ENCODE data around the gene CYP4F8. TPM values are rescaled to one million over a fixed set of nuclear protein-coding genes. Genes with fewer than 3 reads are reported as not detected.

Gene CYP4F8
- total RNA-seq, 1 donor from 2014 or later: 0.98 TPM

GRCh38 chr19:15612342-15612741 lies 2.7 kb upstream of the CYP4F8 start:
- no peaks in the 10 kb centered on the region for H3K4me1 ChIP-seq
- intact Hi-C loops (cut with DNase I): no loop called here
- H3K27ac ChIP-seq: no peak overlapping the region
- H3K27me3 ChIP-seq: no peaks in the 10 kb centered on the region
- no peak for TF ChIP-seq POLR2A (IDR thresholded peaks at IDR 0.05)
- no peak for TF ChIP-seq POLR2AphosphoS5 (IDR thresholded peaks at IDR 0.05; ENCODE audit: insufficient read depth in 1 of 2, low read depth in 1 of 2)
- TF ChIP-seq CTCF (IDR thresholded peaks at IDR 0.05): no peak
- no peaks in the 10 kb centered on the region for H3K36me3 ChIP-seq
- no peak for DNase-seq (ENCODE audit: extremely low spot score in 2 of 2)
- no peaks in the 10 kb centered on the region for H3K9me3 ChIP-seq
- H3K4me3 ChIP-seq: no peak overlapping the region

GRCh38 chr19:15613338-15613737 lies 1.7 kb upstream of the CYP4F8 start:
- Histone ChIP-seq H3K36me3 (no peaks in the 10 kb centered on the region), H3K4me1 (no peaks in the 10 kb centered on the region), H3K4me3 (no peak overlapping the region), H3K27ac (no peak overlapping the region), H3K27me3 (no peaks in the 10 kb centered on the region), H3K9me3 (no peaks in the 10 kb centered on the region)
- no peak for TF ChIP-seq POLR2A (IDR thresholded peaks at IDR 0.05)
- no peak for TF ChIP-seq POLR2AphosphoS5 (IDR thresholded peaks at IDR 0.05; ENCODE audit: insufficient read depth in 1 of 2, low read depth in 1 of 2)
- TF ChIP-seq CTCF (IDR thresholded peaks at IDR 0.05): no peak
- intact Hi-C loops (cut with DNase I): no loop called here
- DNase-seq (ENCODE audit: extremely low spot score in 2 of 2): peak in 1 of 2 donors; percentile 70

DNA sequence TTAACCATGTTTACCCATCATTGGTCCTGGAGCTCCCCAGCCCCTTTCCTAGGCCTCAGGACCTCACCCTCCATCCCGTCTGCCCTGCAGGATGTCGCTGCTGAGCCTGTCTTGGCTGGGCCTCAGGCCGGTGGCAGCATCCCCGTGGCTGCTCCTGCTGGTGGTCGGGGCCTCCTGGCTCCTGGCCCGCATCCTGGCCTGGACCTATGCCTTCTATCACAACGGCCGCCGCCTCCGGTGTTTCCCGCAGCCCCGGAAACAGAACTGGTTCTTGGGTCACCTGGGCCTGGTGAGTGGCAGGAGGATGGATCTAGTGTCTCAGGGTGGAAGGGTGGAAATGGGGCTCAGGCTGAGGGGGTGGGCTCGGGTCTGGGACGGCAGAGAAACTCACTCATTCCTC lies 508 bp downstream of the CYP4F8 start:
- no peaks in the 10 kb centered on the region for H3K27me3 ChIP-seq
- no peaks in the 10 kb centered on the region for H3K9me3 ChIP-seq
- no peak overlapping the region for H3K27ac ChIP-seq
- no peak for TF ChIP-seq CTCF (IDR thresholded peaks at IDR 0.05)
- TF ChIP-seq POLR2A (IDR thresholded peaks at IDR 0.05): no peak
- no peak for TF ChIP-seq POLR2AphosphoS5 (IDR thresholded peaks at IDR 0.05; ENCODE audit: insufficient read depth in 1 of 2, low read depth in 1 of 2)
- no peak overlapping the region for H3K4me3 ChIP-seq
- intact Hi-C loops (cut with DNase I): no loop called here
- H3K4me1 ChIP-seq: no peaks in the 10 kb centered on the region
- peak in 1 of 2 donors; percentile 55 for DNase-seq (ENCODE audit: extremely low spot score in 2 of 2)
- H3K36me3 ChIP-seq: no peaks in the 10 kb centered on the region

DNA sequence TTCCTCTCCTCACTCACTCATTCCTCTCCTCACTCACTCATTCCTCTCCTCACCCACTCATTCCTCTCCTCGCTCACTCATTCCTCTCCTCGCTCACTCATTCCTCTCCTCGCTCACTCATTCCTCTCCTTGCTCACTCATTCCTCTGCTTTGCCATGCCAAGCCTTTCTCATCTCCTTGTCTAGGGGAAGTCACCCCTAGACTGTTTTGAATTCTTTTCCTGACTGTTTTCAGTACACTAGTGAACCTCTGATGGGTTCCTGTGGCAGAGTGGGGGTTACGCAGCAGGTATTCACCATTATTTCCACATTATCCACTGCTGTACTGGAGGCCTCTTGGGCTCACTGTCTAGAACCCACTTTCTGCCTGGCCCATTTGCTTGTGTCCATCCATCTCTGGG lies 1.2 kb downstream of the CYP4F8 start:
- Histone ChIP-seq H3K27me3 (no peaks in the 10 kb centered on the region), H3K4me3 (no peak overlapping the region), H3K27ac (no peak overlapping the region), H3K36me3 (no peaks in the 10 kb centered on the region), H3K4me1 (no peaks in the 10 kb centered on the region), H3K9me3 (no peaks in the 10 kb centered on the region)
- intact Hi-C loops (cut with DNase I): no loop called here
- peak in 1 of 2 donors; percentile 4 for DNase-seq (ENCODE audit: extremely low spot score in 2 of 2)
- TF ChIP-seq POLR2AphosphoS5 (IDR thresholded peaks at IDR 0.05; ENCODE audit: insufficient read depth in 1 of 2, low read depth in 1 of 2) (no peak), POLR2A (IDR thresholded peaks at IDR 0.05) (no peak), CTCF (IDR thresholded peaks at IDR 0.05) (no peak)

GRCh38 chr19:15616627-15617270 lies 1.7 kb downstream of the CYP4F8 start:
- no peak for TF ChIP-seq POLR2A (IDR thresholded peaks at IDR 0.05)
- TF ChIP-seq CTCF (IDR thresholded peaks at IDR 0.05): no peak
- TF ChIP-seq POLR2AphosphoS5 (IDR thresholded peaks at IDR 0.05; ENCODE audit: insufficient read depth in 1 of 2, low read depth in 1 of 2): no peak
- DNase-seq (ENCODE audit: extremely low spot score in 2 of 2): peak in 1 of 2 donors; percentile 64

More at GRCh38 chr19:15616627-15617270, 1.7 kb downstream of the CYP4F8 start:
- H3K27me3 ChIP-seq: no peaks in the 10 kb centered on the region
- H3K4me1 ChIP-seq: no peaks in the 10 kb centered on the region
- H3K36me3 ChIP-seq: no peaks in the 10 kb centered on the region
- intact Hi-C loops (cut with DNase I): no loop called here
- no peaks in the 10 kb centered on the region for H3K9me3 ChIP-seq
- no peak overlapping the region for H3K27ac ChIP-seq
- no peak overlapping the region for H3K4me3 ChIP-seq

Data from vagina (tissue), 2 donors.